ENCODE data around the gene NUP214.

GRCh38 chr9:131173995-131174394, 48.6 kb downstream of the NUP214 start:
- TF ChIP-seq POLR2AphosphoS5 (IDR thresholded peaks at IDR 0.05) (no peak), CTCF (IDR thresholded peaks at IDR 0.05) (no peak), POLR2A (IDR thresholded peaks at IDR 0.05) (no peak)

Measured in breast epithelium (tissue), 3 donors.